ENCODE measurements around the gene RAB25. TPM values are rescaled to one million over a fixed set of nuclear protein-coding genes. Genes with fewer than 3 reads are reported as not detected.

RAB25 gene
- total and polyA plus RNA-seq, 4 donors: 62.7 to 156 (median 87.2) TPM

DNA sequence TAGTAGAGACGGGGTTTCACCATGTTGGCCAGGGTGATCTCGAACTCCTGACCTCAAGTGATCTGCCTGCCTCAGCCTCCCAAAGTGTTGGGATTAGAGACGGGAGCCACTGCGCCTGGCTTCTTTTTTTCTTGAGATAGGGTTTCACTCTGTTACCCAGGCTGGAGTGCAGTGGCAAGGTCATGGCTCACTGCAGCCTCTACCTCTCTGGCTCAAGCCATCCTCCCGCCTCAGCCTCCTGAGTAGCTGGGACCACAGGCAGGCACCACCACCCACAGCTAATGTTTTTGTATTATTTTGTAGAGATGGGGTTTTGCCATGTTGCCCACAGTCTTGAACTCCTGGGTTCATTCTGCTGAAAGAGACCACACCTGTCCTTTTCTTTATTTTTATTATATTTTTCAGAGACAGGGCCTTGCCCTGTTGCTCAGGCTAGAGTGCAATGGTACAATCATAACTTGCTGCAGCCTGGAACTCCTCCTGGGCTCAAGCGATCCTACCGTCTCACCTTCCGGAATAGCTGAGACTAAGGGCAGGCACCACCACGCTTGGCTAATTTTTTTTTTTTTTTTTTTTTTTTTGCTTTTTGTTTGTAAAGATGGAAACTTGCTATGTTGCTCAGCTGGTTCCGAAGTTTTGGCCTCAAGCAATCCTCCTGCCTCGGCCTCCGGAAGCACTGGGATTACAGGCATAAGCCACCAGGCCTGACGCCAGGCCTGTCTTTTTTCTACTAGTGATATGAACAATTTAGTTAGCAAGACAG lies 56.6 kb downstream of the RAB25 start:
- 73 to 94% methylated on average over 13 of the region's 13 CpGs for WGBS, 2 donors
- H3K4me3 ChIP-seq: no peak overlapping the region
- no peaks in the 10 kb centered on the region for H3K27me3 ChIP-seq (ENCODE audit: control insufficient read depth in 3 of 3, insufficient read depth in 3 of 3, low read length in 2 of 3)
- H3K9ac ChIP-seq (ENCODE audit: insufficient read depth in 1 of 2, low read length in 2 of 2): peak overlapping the region in 1 of 2 donors; percentile 55
- H3K36me3 ChIP-seq (ENCODE audit: control insufficient read depth in 4 of 4, insufficient read depth in 4 of 4, low read length in 4 of 4): peaks cover 0 to 12% (median 9%) of the 10 kb centered on the region in 4 donors
- DNase-seq (no peak), ATAC-seq (ENCODE audit: insufficient read depth, low FRiP score) (no peak)
- peak overlapping the region; percentile 54 to 71 for H3K27ac ChIP-seq (ENCODE audit: low read depth in 1 of 2, low read length in 1 of 2)
- TF ChIP-seq, protein P1, sequence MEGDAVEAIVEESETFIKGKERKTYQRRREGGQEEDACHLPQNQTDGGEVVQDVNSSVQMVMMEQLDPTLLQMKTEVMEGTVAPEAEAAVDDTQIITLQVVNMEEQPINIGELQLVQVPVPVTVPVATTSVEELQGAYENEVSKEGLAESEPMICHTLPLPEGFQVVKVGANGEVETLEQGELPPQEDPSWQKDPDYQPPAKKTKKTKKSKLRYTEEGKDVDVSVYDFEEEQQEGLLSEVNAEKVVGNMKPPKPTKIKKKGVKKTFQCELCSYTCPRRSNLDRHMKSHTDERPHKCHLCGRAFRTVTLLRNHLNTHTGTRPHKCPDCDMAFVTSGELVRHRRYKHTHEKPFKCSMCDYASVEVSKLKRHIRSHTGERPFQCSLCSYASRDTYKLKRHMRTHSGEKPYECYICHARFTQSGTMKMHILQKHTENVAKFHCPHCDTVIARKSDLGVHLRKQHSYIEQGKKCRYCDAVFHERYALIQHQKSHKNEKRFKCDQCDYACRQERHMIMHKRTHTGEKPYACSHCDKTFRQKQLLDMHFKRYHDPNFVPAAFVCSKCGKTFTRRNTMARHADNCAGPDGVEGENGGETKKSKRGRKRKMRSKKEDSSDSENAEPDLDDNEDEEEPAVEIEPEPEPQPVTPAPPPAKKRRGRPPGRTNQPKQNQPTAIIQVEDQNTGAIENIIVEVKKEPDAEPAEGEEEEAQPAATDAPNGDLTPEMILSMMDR (IDR thresholded peaks at IDR 0.05; ENCODE audit: control extremely low read depth, extremely low read depth): no peak
- no peaks in the 10 kb centered on the region for H3K9me3 ChIP-seq (ENCODE audit: control insufficient read depth in 4 of 4, insufficient read depth in 3 of 4, low read length in 3 of 4)
- H3K4me1 ChIP-seq (ENCODE audit: control insufficient read depth in 5 of 5, insufficient read depth in 5 of 5, low read length in 5 of 5): peaks cover 20 to 43% (median 29%) of the 10 kb centered on the region in 5 donors

DNA sequence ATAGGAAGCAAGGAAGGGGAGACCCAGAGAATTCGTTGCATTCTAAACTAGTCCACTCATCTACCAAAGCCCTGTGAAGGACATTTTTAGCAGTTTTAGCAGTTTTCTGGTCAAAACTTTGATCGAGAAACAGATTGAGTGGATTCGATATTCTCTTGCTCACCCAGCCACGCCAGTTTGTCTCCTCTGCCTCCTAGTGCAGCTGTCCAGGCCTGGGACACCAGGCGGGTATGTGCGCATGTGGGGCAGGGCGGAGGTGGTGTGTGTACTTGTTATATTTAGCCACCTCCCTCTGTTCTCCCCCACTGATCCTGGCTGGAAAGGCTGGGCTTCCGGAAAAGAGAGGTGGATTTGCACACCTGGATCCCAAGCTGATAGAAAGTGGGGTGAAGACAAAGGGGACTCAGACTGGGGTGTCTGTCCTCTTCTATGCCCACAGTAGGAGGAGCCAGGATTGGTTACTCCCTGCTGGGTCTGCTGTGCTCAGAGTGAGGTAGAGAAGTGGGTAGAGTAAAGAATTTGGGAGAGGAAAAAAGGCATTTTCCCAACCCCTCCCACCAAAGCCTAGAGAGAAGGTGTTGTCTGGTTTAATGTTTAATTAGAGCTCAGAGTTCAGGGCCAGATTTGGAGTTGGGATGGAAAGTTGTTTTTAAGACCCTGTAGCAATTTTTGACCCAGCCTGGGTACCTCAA lies 57.4 kb downstream of the RAB25 start:
- peak overlapping the region; percentile 54 to 75 for H3K27ac ChIP-seq (ENCODE audit: low read depth in 1 of 2, low read length in 1 of 2)
- H3K9me3 ChIP-seq (ENCODE audit: control insufficient read depth in 4 of 4, insufficient read depth in 3 of 4, low read length in 3 of 4): no peaks in the 10 kb centered on the region
- H3K4me1 ChIP-seq (ENCODE audit: control insufficient read depth in 5 of 5, insufficient read depth in 5 of 5, low read length in 5 of 5): peaks cover 26 to 51% (median 30%) of the 10 kb centered on the region in 5 donors
- H3K27me3 ChIP-seq (ENCODE audit: control insufficient read depth in 3 of 3, insufficient read depth in 3 of 3, low read length in 2 of 3): no peaks in the 10 kb centered on the region
- TF ChIP-seq, protein P1 (IDR thresholded peaks at IDR 0.05; ENCODE audit: control extremely low read depth, extremely low read depth): no peak
- 51 to 82% methylated on average over 8 of the region's 8 CpGs for WGBS, 2 donors
- H3K4me3 ChIP-seq: peak overlapping the region; percentile 1
- H3K36me3 ChIP-seq (ENCODE audit: control insufficient read depth in 4 of 4, insufficient read depth in 4 of 4, low read length in 4 of 4): peaks cover 0 to 12% (median 9%) of the 10 kb centered on the region in 4 donors
- peak overlapping the region in 1 of 2 donors; percentile 55 for H3K9ac ChIP-seq (ENCODE audit: insufficient read depth in 1 of 2, low read length in 2 of 2)
- DNase-seq (no peak), ATAC-seq (ENCODE audit: insufficient read depth, low FRiP score) (no peak)

DNA sequence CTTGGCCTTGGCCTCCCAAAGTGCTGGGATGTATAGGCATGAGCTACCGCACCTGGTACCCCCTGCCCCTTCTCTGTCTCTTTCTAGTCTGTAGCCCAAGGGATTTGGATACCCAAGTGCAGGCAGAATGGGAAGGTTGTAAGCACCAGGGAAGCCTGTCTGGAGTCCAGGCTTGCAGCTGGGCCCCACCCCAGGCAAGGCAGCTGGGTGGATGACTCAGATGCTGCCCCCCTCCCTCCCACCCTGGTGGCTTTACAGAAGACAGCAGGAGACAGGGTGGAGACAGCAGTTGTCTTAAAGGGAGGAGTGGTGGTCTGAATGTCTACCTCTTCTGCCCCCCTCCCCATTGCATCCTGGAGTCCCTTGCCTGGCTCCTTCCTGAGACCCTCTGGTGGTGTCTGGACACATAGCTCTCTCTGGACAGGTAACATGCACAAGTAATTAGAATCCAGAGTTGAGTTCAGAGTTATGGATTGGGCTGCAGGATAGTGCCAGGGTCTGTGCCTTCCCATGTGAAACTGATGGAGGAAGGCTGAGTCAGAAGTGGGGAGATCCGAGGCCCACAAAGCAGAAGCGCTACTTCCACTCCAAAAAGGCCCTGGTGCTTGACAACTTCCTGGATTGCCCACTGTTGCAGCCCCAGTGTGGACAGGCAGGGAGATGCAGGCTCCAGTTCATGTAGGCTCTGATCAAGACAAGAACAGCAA lies 58.7 kb downstream of the RAB25 start:
- DNase-seq (no peak), ATAC-seq (ENCODE audit: insufficient read depth, low FRiP score) (no peak)
- TF ChIP-seq, protein P1 (IDR thresholded peaks at IDR 0.05; ENCODE audit: control extremely low read depth, extremely low read depth): no peak
- H3K4me3 ChIP-seq: no peak overlapping the region
- H3K9ac ChIP-seq (ENCODE audit: insufficient read depth in 1 of 2, low read length in 2 of 2): peak overlapping the region in 1 of 2 donors; percentile 29
- H3K27ac ChIP-seq (ENCODE audit: low read depth in 1 of 2, low read length in 1 of 2): peak overlapping the region; percentile 61 to 87
- peaks cover 23 to 51% (median 31%) of the 10 kb centered on the region in 5 donors for H3K4me1 ChIP-seq (ENCODE audit: control insufficient read depth in 5 of 5, insufficient read depth in 5 of 5, low read length in 5 of 5)
- H3K27me3 ChIP-seq (ENCODE audit: control insufficient read depth in 3 of 3, insufficient read depth in 3 of 3, low read length in 2 of 3): no peaks in the 10 kb centered on the region
- no peaks in the 10 kb centered on the region for H3K9me3 ChIP-seq (ENCODE audit: control insufficient read depth in 4 of 4, insufficient read depth in 3 of 4, low read length in 3 of 4)
- H3K36me3 ChIP-seq (ENCODE audit: control insufficient read depth in 4 of 4, insufficient read depth in 4 of 4, low read length in 4 of 4): peaks cover 0 to 12% (median 9%) of the 10 kb centered on the region in 4 donors
- 35 to 43% methylated on average over 3 of the region's 3 CpGs for WGBS, 2 donors

Other genes with a start within 250 kb of the RAB25 start
- gene GON4L, start 203.9 kb upstream of the RAB25 start, total RNA-seq: 10 to 100 TPM; 46.1 to 61.4 TPM
- 10 to 100 TPM; 16.2 to 18.6 TPM for gene GON4L, start 203.9 kb upstream of the RAB25 start, polyA plus RNA-seq
- gene SYT11, start 201.6 kb upstream of the RAB25 start, total RNA-seq: 10 to 100 TPM in 1 of 2 donors, 1 to 10 TPM in 1; 9.0 to 22.4 TPM
- gene SYT11, start 201.6 kb upstream of the RAB25 start, polyA plus RNA-seq: 1 to 10 TPM in 1 of 2 donors, under 1 TPM in 1; 0.91 to 7.3 TPM
- gene RIT1, start 149.8 kb upstream of the RAB25 start, total RNA-seq: 10 to 100 TPM; 43.6 to 58.2 TPM
- gene RIT1, start 149.8 kb upstream of the RAB25 start, polyA plus RNA-seq: 10 to 100 TPM; 15.8 to 41.4 TPM
- 10 to 100 TPM; 35.0 to 63.1 TPM for gene KHDC4, start 126.7 kb upstream of the RAB25 start, total RNA-seq
- 10 to 100 TPM; 15.4 to 34.2 TPM for gene KHDC4, start 126.7 kb upstream of the RAB25 start, polyA plus RNA-seq
- not detected for gene RXFP4, start 119.5 kb upstream of the RAB25 start, total RNA-seq
- gene RXFP4, start 119.5 kb upstream of the RAB25 start, polyA plus RNA-seq: under 1 TPM; 0.05 to 0.20 TPM
- 100 to 1,000 TPM; 148 to 289 TPM for gene ARHGEF2, start 82.6 kb upstream of the RAB25 start, total RNA-seq
- 10 to 100 TPM; 72.0 to 91.4 TPM for gene ARHGEF2, start 82.6 kb upstream of the RAB25 start, polyA plus RNA-seq
- gene SSR2, start 40.2 kb upstream of the RAB25 start, total RNA-seq: 100 to 1,000 TPM; 281 to 289 TPM
- gene SSR2, start 40.2 kb upstream of the RAB25 start, polyA plus RNA-seq: 100 to 1,000 TPM; 294 to 467 TPM
- gene UBQLN4, start 7.4 kb upstream of the RAB25 start, total RNA-seq: 10 to 100 TPM; 25.0 to 27.2 TPM
- gene UBQLN4, start 7.4 kb upstream of the RAB25 start, polyA plus RNA-seq: 10 to 100 TPM; 16.2 to 20.8 TPM
- 10 to 100 TPM; 71.2 to 71.5 TPM for gene LAMTOR2, start 6.4 kb upstream of the RAB25 start, total RNA-seq
- 100 to 1,000 TPM; 135 to 143 TPM for gene LAMTOR2, start 6.4 kb upstream of the RAB25 start, polyA plus RNA-seq
- 1 to 10 TPM; 1.1 to 8.1 TPM for gene MEX3A, start 21.3 kb downstream of the RAB25 start, total RNA-seq
- gene MEX3A, start 21.3 kb downstream of the RAB25 start, polyA plus RNA-seq: under 1 TPM; 0.26 to 1.00 TPM
- 100 to 1,000 TPM; 182 to 547 TPM for gene LMNA, start 53.6 kb downstream of the RAB25 start, total RNA-seq
- 100 to 1,000 TPM; 163 to 205 TPM for gene LMNA, start 53.6 kb downstream of the RAB25 start, polyA plus RNA-seq
- gene SEMA4A, start 92.4 kb downstream of the RAB25 start, total RNA-seq: 10 to 100 TPM; 22.7 to 46.9 TPM
- 10 to 100 TPM; 26.9 to 54.9 TPM for gene SEMA4A, start 92.4 kb downstream of the RAB25 start, polyA plus RNA-seq
- gene SLC25A44, start 132.9 kb downstream of the RAB25 start, total RNA-seq: 10 to 100 TPM; 10.9 to 28.4 TPM
- 10 to 100 TPM in 1 of 2 donors, 1 to 10 TPM in 1; 8.0 to 22.0 TPM for gene SLC25A44, start 132.9 kb downstream of the RAB25 start, polyA plus RNA-seq
- 10 to 100 TPM; 60.0 to 66.9 TPM for gene PMF1, start 151.8 kb downstream of the RAB25 start, total RNA-seq
- 100 to 1,000 TPM in 1 of 2 donors, 10 to 100 TPM in 1; 62.5 to 144 TPM for gene PMF1, start 151.8 kb downstream of the RAB25 start, polyA plus RNA-seq
- 1 to 10 TPM; 1.3 to 1.7 TPM for gene BGLAP, start 181.0 kb downstream of the RAB25 start, total RNA-seq
- gene BGLAP, start 181.0 kb downstream of the RAB25 start, polyA plus RNA-seq: 1 to 10 TPM in 1 of 2 donors, under 1 TPM in 1; 0.46 to 1.7 TPM
- gene PAQR6, start 186.9 kb downstream of the RAB25 start, total RNA-seq: 1 to 10 TPM; 1.3 to 3.0 TPM
- gene PAQR6, start 186.9 kb downstream of the RAB25 start, polyA plus RNA-seq: 1 to 10 TPM; 1.7 to 2.6 TPM
- gene SMG5, start 221.7 kb downstream of the RAB25 start, total RNA-seq: 10 to 100 TPM; 37.3 to 68.4 TPM
- gene SMG5, start 221.7 kb downstream of the RAB25 start, polyA plus RNA-seq: 10 to 100 TPM; 40.0 to 42.8 TPM
- gene TMEM79, start 223.2 kb downstream of the RAB25 start, total RNA-seq: 1 to 10 TPM; 4.5 to 4.7 TPM
- 1 to 10 TPM; 2.5 to 4.6 TPM for gene TMEM79, start 223.2 kb downstream of the RAB25 start, polyA plus RNA-seq
- gene GLMP, start 234.5 kb downstream of the RAB25 start, total RNA-seq: 10 to 100 TPM; 30.1 to 71.0 TPM
- gene GLMP, start 234.5 kb downstream of the RAB25 start, polyA plus RNA-seq: 10 to 100 TPM; 48.2 to 75.8 TPM
- not detected for gene VHLL, start 238.1 kb downstream of the RAB25 start, total RNA-seq
- gene VHLL, start 238.1 kb downstream of the RAB25 start, polyA plus RNA-seq: not detected